GM21786 (cell line): ENCODE results near the gene GSTA5.
"Not testable (repeated sequence)": the region's sequence is repeated elsewhere in the genome, so short reads cannot be mapped to it uniquely, and the experiment has no call there.

Experiments
- ATAC-seq: cut with Tn5 transposase; IDR thresholded peaks from one replicate; pipeline ENCODE4 v1.9.1; 2021; ENCODE audit not compliant: unreplicated experiment

GSTA5 gene

DNA sequence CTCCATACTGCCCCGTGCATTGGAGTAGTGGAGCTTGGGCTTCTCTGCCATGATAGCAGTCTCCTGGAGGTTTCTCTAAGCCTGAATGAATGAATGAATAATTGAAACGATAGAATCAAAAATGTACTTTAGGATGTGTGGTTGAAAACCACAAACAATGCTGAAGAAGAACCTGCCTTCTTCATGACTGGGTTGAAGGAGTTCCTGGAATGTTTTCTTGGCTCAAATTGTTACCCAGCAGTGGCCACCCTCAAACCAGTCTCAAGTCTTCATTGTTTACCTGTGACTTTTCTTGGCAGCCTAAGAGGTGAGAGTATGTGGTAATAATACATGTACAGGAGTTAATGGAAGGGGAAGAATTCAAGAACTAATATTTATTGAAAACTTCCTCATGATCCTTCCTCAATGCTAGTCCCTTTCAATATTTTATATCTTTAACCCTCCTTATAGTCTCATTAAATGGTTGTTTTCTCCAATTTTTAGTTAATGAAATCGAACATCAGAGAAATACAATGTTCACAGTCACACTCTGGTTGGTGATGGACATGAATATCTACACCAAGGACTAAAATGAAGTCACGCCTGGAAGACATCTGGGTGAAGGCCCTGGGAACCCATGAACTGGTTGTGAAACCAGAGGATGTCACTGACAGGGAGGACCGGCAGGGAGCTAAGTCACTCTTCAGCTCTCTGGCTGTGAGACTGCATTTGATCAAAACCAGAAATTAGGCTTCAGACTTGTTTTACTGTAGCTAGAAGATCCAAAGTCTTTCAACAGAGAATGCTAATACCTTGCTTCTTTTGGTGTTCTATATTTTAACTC lies at the start of gene GSTA5:
Gene GSTA5 (minus strand): TSS at position 51 of the 823 bp plus-strand sequence.
- no peak for ATAC-seq

DNA sequence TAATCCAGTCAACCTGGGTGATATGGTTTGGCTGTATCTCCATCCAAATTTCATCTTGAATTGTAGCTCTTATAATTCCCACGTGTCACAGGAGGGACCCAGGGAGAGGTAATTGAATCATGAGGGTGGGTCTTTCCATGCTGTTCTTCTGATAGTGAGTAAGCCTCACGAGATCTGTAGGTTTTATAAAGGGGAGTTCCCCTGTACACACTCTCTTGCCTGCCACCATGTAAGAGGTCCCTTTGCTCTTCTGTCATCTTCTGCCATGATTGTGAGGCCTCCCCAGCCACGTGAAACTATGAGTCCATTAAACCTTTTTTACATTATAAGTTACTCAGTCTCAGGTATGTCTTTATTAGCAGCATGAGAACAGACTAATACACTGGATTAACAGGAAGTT lies 49.4 kb upstream of the GSTA5 start:
- ATAC-seq = no peak

DNA sequence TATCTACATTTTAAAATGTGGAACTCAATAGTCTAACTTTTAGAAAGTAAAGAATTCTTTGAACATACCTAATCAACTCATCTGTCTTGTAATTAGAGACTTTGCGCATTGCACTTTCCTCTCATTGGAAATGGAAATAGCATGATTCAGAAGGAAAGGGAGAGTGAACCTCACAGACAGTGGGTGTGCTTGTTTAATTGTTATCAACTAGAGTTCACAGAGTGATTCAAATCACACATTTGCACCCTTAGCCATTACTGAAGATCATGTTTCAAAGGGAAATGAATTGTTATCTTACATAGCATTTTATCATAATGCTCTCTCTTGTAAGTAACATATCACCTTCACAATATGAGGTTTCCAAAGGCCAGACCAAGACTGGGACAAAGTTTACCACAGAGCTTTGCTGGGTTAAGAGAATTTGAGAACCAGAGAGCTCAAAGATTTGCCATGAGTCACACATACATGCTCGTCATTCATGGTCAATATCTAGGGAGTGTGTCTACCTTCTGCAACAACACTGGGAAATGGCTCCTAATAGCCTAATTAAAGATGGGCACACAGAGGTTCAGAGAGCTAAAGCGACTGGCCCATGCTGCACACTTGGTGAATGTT lies 47.4 kb upstream of the GSTA5 start:
- ATAC-seq = no peak

DNA sequence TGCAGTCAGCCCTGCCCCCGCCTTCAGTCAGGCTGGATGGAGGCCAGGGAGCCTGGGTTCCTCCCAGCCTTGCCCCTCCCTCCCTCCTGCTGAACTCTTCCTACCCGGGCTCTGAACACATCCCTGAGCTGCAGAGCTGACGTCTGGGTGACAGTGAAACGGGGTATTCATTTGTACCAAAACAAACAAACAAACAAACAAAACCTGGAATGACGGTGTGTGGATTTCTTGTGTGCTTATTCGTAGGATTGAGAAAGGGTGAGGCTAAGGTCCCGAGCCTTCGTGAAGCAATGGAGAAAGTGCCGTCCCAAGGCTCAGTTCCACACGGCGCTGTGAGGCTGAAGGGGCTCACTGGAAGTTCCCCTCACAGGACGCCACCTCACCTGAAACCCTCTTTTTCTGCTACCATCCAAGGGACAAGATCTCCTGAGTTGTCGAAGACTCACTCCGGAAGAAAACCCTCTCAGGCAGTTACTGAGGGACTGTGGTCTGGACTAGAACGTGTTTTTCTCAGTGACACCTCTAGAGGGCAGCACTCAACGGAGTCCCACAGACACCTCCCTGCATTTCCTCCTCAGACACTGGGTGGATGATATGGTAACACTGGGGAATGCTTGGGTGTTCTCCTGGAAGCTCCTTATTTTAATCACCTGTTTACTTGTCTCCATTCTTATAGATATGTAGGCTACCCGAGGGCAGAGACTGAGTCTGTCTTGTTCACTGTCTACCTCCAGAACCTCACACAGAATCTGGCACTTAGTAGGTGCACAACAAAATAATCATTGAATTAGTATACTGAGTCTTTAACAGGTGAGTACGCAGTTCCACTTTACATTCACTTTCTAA lies 41.6 kb upstream of the GSTA5 start:
- ATAC-seq = peak; percentile 100

DNA sequence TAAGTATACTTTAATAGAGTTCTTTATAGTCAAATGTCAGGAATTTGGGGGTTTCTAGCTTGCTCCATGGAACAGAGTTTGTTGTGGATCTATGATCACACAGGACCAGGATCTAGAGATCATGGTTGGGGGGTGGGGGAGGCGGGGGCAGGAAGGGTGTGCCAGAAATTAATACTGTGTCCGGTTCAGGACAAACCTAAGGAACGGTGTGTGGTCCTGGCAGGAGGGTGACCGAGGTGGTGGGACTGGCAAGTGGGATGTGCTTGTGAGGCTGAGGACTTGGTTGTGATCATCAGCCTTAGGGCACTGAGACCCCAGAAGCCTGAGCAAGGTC lies 41.0 kb upstream of the GSTA5 start:
- no peak for ATAC-seq

DNA sequence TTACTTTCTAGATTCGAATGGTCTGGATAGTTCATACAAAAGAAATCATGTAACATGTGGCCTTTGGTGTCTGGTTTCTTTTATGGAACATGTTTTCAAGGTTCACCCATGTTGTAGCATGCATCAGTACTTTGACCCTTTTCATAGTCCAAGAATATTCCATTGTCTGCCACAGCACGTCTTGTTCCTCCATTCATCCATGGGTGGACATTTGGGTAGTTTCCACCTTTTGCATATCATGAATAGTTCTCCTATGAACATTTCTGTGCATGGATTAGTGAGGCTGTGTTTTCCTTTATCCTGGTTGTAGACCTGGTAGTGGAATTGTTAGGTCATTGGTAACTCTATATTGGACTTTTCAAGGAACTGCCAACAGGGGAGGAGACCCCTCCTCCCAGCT lies 37.2 kb upstream of the GSTA5 start:
- ATAC-seq = no peak

DNA sequence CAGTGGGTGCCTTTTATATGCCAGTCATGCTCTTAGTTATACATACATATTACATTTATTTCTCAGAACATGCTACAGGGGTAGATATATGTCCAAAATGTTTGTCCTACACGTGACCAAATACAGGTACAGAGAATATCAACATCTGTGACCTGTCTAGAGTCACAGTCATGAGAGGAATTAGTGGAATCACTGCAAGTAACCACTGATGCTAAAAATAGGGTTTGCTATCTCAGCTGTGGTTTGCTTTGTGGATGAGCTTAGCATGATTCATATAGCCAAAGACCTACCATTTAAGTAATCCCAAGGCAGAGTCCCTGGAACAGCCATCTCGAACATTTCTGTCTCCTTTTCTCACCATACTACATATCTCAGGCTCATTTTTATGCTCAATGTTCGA lies 36.6 kb upstream of the GSTA5 start:
- no peak for ATAC-seq

DNA sequence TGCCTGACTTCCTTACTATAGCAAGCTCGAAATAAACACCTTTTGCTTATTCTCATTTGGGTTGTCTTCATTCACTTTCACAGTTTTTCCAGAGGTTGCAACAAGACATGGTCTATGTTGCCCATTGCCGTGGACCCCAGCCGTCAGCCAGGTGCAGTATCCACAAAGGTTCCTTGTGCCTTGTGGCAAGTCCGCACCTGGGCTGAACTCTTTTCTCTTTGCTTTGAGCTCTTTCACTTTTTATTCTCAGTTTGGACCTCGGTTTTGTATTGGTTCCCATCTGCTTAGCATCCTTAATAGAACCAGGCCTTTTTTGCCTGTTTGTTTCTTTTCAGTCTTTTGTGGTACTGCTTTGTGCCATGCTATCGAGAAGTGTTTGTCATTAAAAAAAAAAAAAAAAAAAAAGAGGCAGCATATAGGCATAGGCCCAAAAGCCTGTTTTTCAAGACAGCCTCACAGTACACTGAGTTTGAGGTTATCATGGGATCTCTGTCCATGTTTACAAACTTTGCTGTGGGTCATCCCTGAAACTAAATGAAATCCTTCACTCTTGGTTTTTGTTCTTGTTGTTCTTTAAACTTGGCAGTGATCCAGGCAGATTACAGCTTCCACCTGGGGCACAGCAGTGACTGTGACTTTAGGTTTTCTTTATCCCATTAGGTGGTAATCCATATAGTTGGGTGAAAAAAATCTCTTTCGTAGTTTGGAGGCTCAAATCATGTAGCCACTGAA lies 35.6 kb upstream of the GSTA5 start:
- ATAC-seq = no peak

DNA sequence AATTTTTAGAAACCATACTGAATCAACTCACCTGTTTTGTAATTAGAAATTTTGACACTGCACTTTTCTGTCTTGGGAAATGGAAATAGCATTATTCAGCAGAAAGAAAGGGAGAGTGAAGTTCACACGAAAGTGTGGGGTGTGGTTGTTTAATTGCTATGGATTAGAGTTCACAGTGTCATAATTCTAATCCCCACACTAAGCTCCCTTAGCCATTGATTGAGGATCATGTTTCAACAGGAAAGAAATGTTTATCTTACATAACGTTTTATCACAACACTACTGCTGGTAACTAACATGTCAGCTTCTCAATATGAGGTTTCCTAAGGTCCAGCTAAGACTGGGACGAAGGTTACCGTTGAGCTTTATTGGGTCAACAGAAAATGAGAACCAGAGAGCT lies 31.4 kb upstream of the GSTA5 start:
- no peak for ATAC-seq

DNA sequence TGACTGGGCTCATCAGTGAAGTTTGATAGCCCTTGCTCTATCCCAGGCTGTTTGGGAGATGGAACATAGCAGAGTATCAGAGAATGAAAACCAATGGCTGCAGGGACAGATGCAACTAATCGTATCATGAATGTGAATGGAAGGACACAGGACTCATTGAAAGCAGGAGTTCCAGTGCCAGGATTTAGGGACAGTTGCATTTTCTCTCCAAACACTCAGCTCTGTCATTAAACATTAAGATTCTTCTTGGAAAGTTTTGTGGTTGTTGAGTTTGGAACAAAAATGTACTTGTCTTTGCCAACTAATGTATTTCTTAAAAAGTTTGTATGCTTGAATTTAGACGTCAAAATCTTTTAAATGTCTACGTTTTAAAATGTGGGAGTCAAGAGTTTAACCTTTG lies 31.0 kb upstream of the GSTA5 start:
- no peak for ATAC-seq

DNA sequence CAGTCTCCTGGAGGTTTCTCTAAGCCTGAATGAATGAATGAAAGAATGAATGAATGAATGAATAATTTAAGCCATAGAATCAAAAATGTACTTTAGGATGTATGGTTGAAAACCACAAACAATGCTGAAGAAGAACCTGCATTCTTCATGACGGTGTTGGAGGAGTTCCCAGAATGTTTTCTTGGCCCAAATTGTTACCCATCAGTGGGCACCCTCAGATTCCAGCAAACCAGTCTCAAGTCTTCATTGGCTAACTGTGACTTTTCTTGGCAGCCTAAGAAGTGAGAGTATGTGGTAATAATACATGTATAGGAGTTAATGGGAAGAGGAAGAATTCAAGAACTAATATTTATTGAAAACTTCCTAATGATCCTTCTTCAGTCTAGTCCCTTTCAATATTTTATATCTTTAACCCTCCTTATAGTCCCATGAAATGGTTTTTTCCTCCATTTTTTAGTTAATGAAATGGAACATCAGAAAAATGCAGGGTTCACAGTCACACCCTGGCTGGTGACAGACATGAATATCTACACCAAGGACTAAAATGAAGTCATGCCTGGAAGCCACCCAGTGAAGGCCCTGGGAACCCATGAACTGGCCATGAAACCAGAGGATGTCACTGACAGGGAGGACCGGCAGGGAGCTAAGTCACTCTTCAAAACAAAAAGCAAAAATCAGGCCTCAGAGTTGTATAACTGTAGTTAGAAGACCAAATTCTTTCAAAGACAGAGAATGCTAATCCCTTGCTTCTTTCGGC lies 29.9 kb upstream of the GSTA5 start:
- ATAC-seq = not testable (repeated sequence)

DNA sequence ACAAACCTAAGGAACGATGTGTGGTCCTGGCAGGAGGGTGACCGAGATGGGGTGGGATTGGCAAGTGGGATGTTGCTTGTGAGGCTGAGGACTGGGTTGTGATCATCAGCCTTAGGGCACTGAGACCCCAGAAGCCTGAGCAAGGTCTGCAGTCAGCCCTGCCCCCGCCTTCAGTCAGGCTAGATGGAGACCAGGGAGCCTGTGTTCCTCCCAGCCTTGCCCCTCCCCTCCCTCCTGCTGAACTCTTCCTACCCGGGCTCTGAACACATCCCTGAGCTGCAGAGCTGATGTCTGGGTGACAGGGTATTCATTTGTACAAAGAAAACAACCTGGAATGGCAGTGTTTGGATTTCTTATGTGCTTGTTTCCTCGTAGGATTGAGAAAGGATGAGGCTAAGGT lies 28.3 kb upstream of the GSTA5 start:
- not testable (repeated sequence) for ATAC-seq

DNA sequence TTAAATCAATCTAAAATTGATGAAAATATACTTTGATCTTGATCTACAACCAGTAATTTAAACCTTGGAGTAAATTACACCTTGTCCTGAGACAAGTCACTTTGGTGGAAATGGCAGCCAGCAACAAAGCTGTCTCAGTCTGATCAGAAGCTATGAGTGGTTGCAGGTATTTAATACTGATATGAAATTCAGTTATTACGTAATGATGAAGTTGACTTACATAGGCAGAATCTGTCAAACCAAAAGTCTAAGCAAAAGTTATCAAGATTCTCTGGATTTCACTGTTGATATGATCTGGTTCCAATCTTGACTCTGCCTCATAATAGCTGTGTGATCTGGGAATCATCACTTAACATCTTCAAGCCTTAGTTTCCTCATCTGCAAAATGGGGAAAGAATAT lies 27.6 kb upstream of the GSTA5 start:
- no peak for ATAC-seq

DNA sequence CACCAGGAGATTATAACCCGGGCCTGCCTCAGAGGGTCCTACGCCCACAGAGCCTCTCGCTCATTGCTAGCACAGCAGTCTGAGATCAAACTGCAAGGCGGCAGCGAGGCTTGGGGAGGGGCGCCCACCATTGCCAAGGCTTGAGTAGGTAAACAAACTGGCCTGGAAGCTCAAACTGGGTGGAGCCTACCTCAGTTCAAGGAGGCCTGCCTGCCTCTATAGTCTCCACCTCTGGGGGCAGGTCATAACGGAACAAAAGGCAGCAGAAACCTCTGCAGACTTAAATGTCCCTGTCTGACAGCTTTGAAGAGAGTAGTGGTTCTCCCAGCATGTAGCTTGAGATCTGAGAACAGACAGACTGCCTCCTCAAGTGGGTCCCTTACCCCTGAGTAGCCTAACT lies 20.5 kb upstream of the GSTA5 start:
- ATAC-seq = not testable (repeated sequence)

DNA sequence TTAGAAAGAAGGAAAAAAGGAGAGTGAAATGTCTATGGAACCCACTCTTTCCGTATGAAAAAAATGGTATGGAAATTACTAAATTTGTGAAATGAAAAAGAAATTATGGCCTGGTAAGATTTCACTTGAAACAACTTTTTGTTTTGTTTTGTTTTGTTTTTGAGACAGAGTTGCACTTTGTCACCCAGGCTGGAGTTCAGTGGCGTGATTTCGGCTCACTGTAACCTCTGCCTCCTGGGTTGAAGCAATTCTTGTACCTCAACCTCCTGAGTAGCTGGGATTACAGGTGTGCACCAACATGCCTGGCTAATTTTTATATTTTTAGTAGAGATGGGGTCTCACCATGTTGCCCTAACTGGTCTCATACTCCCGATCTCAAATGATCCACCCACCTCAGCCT lies 17.8 kb upstream of the GSTA5 start:
- ATAC-seq = no peak

DNA sequence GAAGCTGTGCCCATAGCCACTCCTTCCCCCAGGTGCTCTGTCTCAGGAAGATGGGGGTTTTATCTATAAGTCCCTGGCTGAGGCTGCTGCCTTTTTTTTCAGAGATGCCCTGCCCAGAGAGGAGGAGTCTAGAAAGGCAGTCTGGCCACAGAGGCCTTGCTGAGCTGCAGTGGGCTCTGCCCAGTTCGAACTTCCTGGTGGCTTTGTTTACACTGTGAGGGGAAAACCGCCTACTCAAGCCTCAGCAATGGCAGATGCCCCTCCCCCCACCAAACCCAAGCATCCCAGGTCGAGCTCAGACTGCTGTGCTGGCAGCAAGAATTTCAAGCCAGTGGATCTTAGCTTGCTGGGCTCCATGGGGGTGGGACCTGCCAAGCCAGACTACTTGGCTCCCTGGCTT lies 15.5 kb upstream of the GSTA5 start:
- not testable (repeated sequence) for ATAC-seq

DNA sequence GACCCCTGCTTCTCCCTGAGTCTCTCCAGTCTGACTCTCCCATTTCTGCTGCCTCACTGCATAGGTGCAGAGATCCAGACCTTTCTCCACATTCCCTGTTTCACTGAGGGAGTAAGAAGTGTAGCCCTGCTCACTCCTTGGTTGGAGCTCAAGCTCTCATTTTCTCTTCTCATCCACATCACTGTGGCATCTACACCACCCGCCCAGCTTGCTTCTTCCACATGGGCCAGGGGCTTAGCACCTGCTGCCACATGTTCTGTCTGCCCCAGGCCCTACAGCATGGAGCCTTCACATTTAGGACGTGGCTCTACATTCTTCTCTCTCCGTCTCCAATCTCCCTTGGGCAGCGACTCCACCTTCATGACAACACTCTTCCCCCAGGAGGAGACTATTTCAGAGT lies 8.5 kb upstream of the GSTA5 start:
- no peak for ATAC-seq

DNA sequence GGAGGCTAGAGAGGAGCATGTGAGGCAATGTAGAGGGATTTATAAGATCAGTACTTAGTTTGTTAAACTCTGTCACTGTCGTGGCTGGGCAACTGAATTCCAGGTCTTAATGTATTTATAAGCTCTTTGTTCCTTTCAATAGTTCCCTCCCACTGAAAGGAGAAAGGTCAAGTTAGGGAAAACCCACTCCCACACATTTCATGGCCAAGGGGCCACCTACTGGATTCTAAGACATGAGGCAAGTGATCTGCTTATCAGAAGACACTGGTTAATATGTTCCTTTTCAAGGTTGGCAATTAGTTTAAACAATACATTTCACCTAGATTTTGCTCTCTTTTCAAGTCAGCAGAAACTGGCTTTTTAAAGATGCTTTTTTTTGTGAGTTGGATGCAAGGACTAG lies 5.4 kb upstream of the GSTA5 start:
- ATAC-seq = no peak

DNA sequence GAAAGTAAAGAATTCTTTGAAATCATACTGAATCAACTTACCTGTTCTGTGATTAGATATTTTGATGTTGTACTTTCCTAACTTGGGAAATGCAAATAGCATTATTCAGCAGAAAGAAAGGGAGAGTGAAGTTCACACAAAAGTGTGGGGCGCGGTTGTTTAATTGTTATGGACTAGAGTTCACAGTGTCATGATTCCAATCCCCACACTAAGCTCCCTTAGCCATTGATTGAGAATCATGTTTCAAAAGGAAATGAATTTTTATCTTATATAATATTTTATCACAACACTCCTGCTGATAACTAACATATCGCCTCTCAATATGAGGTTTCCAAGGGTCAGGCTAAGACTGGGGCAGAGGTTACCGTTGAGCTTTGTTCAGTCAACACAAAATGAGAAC lies 3.0 kb upstream of the GSTA5 start:
- ATAC-seq = no peak
